GM12878 (cell line): ENCODE results near the gene PMPCA. TPM values are rescaled to one million over a fixed set of nuclear protein-coding genes. Genes with fewer than 3 reads are reported as not detected.

Experiments used
- CREB1 ChIP-seq: IDR thresholded peaks from 2 replicates; pipeline ENCODE4 v1.6.1; 2012; ENCODE audit warnings: low read depth, mild to moderate bottlenecking, inconsistent platforms
- EED ChIP-seq: sonication (generic); IDR thresholded peaks from 2 replicates; pipeline ENCODE4 v1.6.1; 2016; ENCODE audit warnings: antibody characterized with exemption, low read depth
- FOXM1 ChIP-seq: IDR thresholded peaks from 2 replicates; pipeline ENCODE4 v1.6.1; 2012; ENCODE audit warnings: low read depth, mild to moderate bottlenecking, inconsistent platforms, low read length, moderate library complexity
- NFXL1 ChIP-seq: fragments of 450-650 bp; IDR thresholded peaks from 2 replicates; pipeline ENCODE4 v1.6.1; 2017; ENCODE audit warnings: antibody characterized with exemption, mild to moderate bottlenecking, borderline replicate concordance
- NR2F1 ChIP-seq: fragments of 450-650 bp; conservative IDR thresholded peaks from 2 replicates; pipeline ENCODE4 v1.6.1; 2017; ENCODE audit warnings: mild to moderate bottlenecking
- SREBF1 ChIP-seq: IDR thresholded peaks from 2 replicates; pipeline ENCODE4 v1.6.1; 2012; ENCODE audit warnings: mild to moderate bottlenecking, low read length
- ZNF207 ChIP-seq: fragments of 450-650 bp; IDR thresholded peaks from 2 replicates; pipeline ENCODE4 v1.6.1; 2014; ENCODE audit warnings: antibody characterized with exemption, mild to moderate bottlenecking, borderline replicate concordance
- ZZZ3 ChIP-seq: IDR thresholded peaks from 2 replicates; pipeline ENCODE4 v1.6.1; 2011; ENCODE audit warnings: low read depth; ENCODE audit not compliant: control insufficient read depth, insufficient read length
- polyA plus RNA-seq, 11 experiments: library from polyadenylated mRNA; depleted of rRNA in 4 of 11; unstranded in 6 of 11; stranded (reverse) in 5 of 11; fragments of >200 nt; fragmentation: Nextera tagmentation in 4 of 11; fragmentation: Illumina TruSeq in 1 of 11; extraction: Ambion mirVana in 4 of 11; extraction: Trizol in 1 of 11; gene quantifications; 1 replicate in 1 of 11; 2 replicates in 10 of 11; pipeline versions ENCODE4 v1.2.1 to v1.2.3, GENCODE V29; 2011 to 2016; ENCODE audit warnings: inconsistent platforms in 2 of 11, missing spikeins in 2 of 11, low read depth in 1 of 11
- total RNA-seq, 4 experiments: library from RNA; depleted of rRNA in 3 of 4; stranded (reverse); fragments of >200 nt in 3 of 4; fragmentation: Illumina TruSeq in 1 of 4; extraction: Trizol in 1 of 4; gene quantifications; 2 replicates each; pipeline versions ENCODE4 v1.2.1 to v1.2.3, GENCODE V29; 2013 to 2021
- TF ChIP-seq, protein P1 (sequence below): fragments of 450-650 bp; IDR thresholded peaks from 2 replicates; pipeline ENCODE4 v1.6.1; 2017; ENCODE audit warnings: mild to moderate bottlenecking, moderate library complexity
- TF ChIP-seq, protein P2 (sequence below): fragments of 450-650 bp; IDR thresholded peaks from 2 replicates; pipeline ENCODE4 v1.6.1; 2017; ENCODE audit warnings: antibody characterized with exemption, mild to moderate bottlenecking, moderate library complexity

PMPCA gene
- total and polyA plus RNA-seq, 10 of the 15 experiments (the other 5 are each of a cell fraction or from before 2014, with no cell fraction given): 8.1 to 137 (median 75.7) TPM

DNA sequence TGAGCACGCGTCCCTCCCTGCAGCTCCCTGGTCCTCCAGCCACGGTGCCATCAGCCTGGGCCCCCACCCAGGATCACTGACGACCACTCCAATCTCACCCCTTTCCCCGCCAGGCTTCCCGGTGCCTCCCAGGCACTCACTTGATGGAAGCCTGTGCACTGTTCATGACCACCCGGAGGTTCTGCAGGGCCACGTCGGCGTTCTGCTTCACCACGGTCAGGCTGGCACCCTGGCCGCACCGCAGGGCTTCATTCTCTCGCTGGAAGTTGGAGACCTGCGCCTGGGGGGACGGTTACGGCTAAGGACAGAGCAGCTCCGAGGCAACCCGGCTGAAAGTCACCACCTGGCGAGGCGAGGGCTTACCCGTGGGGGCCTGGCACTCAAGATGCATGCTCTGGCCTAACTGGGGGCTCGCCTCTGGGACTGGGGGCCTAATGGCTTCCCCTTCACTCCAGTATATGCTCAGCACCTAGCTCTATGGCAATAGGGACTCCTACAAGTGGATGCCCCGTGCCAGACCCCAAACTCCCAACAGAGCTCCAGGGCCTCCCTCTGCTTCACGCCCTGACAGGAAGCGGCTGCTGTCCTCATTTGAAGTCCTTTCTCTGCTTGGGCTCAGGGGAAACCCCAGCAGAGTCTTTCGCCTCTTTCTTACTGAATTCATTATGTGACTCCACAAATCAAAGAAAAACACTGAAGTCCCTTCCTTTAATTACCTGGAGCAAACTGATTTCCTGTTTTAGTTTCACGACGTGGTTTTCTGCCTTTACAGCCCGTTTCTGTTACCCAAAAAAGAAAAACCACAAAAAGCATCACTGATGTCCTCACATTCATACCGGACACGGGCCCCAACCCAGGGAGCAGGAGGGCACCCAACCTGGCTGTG, 6.3 kb upstream of the PMPCA start (continued):
- TF ChIP-seq ZNF207 (no peak), FOXM1 (no peak), ZZZ3 (no peak), EED (peak; percentile 53; the same call in 1 of the 2 replicates), SREBF1 (no peak), NFXL1 (no peak), NR2F1 (peak; percentile 22; the same call in 1 of the 2 replicates), CREB1 (peak; percentile 85)
- TF ChIP-seq, protein P1, sequence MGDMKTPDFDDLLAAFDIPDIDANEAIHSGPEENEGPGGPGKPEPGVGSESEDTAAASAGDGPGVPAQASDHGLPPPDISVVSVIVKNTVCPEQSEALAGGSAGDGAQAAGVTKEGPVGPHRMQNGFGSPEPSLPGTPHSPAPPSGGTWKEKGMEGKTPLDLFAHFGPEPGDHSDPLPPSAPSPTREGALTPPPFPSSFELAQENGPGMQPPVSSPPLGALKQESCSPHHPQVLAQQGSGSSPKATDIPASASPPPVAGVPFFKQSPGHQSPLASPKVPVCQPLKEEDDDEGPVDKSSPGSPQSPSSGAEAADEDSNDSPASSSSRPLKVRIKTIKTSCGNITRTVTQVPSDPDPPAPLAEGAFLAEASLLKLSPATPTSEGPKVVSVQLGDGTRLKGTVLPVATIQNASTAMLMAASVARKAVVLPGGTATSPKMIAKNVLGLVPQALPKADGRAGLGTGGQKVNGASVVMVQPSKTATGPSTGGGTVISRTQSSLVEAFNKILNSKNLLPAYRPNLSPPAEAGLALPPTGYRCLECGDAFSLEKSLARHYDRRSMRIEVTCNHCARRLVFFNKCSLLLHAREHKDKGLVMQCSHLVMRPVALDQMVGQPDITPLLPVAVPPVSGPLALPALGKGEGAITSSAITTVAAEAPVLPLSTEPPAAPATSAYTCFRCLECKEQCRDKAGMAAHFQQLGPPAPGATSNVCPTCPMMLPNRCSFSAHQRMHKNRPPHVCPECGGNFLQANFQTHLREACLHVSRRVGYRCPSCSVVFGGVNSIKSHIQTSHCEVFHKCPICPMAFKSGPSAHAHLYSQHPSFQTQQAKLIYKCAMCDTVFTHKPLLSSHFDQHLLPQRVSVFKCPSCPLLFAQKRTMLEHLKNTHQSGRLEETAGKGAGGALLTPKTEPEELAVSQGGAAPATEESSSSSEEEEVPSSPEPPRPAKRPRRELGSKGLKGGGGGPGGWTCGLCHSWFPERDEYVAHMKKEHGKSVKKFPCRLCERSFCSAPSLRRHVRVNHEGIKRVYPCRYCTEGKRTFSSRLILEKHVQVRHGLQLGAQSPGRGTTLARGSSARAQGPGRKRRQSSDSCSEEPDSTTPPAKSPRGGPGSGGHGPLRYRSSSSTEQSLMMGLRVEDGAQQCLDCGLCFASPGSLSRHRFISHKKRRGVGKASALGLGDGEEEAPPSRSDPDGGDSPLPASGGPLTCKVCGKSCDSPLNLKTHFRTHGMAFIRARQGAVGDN: peak; percentile 59; the same call in 1 of the 2 replicates
- TF ChIP-seq, protein P2, sequence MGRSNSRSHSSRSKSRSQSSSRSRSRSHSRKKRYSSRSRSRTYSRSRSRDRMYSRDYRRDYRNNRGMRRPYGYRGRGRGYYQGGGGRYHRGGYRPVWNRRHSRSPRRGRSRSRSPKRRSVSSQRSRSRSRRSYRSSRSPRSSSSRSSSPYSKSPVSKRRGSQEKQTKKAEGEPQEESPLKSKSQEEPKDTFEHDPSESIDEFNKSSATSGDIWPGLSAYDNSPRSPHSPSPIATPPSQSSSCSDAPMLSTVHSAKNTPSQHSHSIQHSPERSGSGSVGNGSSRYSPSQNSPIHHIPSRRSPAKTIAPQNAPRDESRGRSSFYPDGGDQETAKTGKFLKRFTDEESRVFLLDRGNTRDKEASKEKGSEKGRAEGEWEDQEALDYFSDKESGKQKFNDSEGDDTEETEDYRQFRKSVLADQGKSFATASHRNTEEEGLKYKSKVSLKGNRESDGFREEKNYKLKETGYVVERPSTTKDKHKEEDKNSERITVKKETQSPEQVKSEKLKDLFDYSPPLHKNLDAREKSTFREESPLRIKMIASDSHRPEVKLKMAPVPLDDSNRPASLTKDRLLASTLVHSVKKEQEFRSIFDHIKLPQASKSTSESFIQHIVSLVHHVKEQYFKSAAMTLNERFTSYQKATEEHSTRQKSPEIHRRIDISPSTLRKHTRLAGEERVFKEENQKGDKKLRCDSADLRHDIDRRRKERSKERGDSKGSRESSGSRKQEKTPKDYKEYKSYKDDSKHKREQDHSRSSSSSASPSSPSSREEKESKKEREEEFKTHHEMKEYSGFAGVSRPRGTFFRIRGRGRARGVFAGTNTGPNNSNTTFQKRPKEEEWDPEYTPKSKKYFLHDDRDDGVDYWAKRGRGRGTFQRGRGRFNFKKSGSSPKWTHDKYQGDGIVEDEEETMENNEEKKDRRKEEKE: no peak
